Middle frontal gyrus (tissue), 1 donor: ENCODE data around the gene SP1.
"Not testable (repeated sequence)": the region's sequence is repeated elsewhere in the genome, so short reads cannot be mapped to it uniquely, and the experiment has no call there.

Source experiments
- DNase-seq: peaks from one replicate; pipeline ENCODE4 v3.0.0-alpha.2; 2015; ENCODE audit warnings: low spot score; ENCODE audit errors: extremely low spot score

SP1 gene

GRCh38 chr12:53358836-53359419, 21.0 kb upstream of the SP1 start:
- no peak for DNase-seq

GRCh38 chr12:53361638-53362037, 18.3 kb upstream of the SP1 start:
- DNase-seq: not testable (repeated sequence)

GRCh38 chr12:53365245-53365904, 14.6 kb upstream of the SP1 start:
- DNase-seq: no peak

- not testable (repeated sequence) for DNase-seq
Observed at GRCh38 chr12:53373554-53374133, 6.3 kb upstream of the SP1 start.

- not testable (repeated sequence) for DNase-seq
Observed at GRCh38 chr12:53374277-53374676, 5.7 kb upstream of the SP1 start.

GRCh38 chr12:53376747-53377146, 3.2 kb upstream of the SP1 start:
- DNase-seq: no peak

- no peak for DNase-seq
Observed at GRCh38 chr12:53378222-53378621, 1.8 kb upstream of the SP1 start.

GRCh38 chr12:53378724-53379388, 1.1 kb upstream of the SP1 start:
- no peak for DNase-seq

GRCh38 chr12:53379389-53380103, 430 bp upstream of the SP1 start:
- peak; percentile 100 for DNase-seq

- DNase-seq: no peak
Observed at GRCh38 chr12:53380794-53381730, 1.1 kb downstream of the SP1 start.

- DNase-seq: no peak
Observed at GRCh38 chr12:53381731-53382630, 2.0 kb downstream of the SP1 start.

GRCh38 chr12:53383258-53383657, 3.3 kb downstream of the SP1 start:
- no peak for DNase-seq

GRCh38 chr12:53386381-53386780, 6.4 kb downstream of the SP1 start:
- not testable (repeated sequence) for DNase-seq

- DNase-seq: no peak
Observed at GRCh38 chr12:53388932-53389331, 9.0 kb downstream of the SP1 start.

- DNase-seq: no peak
Observed at GRCh38 chr12:53389702-53390101, 9.7 kb downstream of the SP1 start.

- no peak for DNase-seq
Observed at GRCh38 chr12:53391724-53392123, 11.7 kb downstream of the SP1 start.

GRCh38 chr12:53399896-53400295, 19.9 kb downstream of the SP1 start:
- DNase-seq: no peak

GRCh38 chr12:53402351-53402750, 22.4 kb downstream of the SP1 start:
- not testable (repeated sequence) for DNase-seq

GRCh38 chr12:53402871-53403270, 22.9 kb downstream of the SP1 start:
- DNase-seq: no peak

- DNase-seq: no peak
Observed at GRCh38 chr12:53410951-53411350, 31.0 kb downstream of the SP1 start.
